GM18951 (cell line): ENCODE data around the gene PCDHA2.
"Not testable (repeated sequence)": the region's sequence is repeated elsewhere in the genome, so short reads cannot be mapped to it uniquely, and the experiment has no call there.

Experiments used
- POLR2A ChIP-seq: IDR thresholded peaks from 4 replicates; pipeline ENCODE4 v1.6.1; 2011; ENCODE audit warnings: mild to moderate bottlenecking; ENCODE audit not compliant: insufficient read length, insufficient read depth; ENCODE audit errors: extremely low read depth
- in situ Hi-C: fragments of 300-500 bp; cut with MboI; formaldehyde crosslinking; loops from one replicate; pipeline ENCODE4 v1.12.0; 2022; ENCODE audit warnings: low sequenced_read_pairs, mixed read lengths, inconsistent platforms; ENCODE audit not compliant: unreplicated experiment

Gene PCDHA2

DNA sequence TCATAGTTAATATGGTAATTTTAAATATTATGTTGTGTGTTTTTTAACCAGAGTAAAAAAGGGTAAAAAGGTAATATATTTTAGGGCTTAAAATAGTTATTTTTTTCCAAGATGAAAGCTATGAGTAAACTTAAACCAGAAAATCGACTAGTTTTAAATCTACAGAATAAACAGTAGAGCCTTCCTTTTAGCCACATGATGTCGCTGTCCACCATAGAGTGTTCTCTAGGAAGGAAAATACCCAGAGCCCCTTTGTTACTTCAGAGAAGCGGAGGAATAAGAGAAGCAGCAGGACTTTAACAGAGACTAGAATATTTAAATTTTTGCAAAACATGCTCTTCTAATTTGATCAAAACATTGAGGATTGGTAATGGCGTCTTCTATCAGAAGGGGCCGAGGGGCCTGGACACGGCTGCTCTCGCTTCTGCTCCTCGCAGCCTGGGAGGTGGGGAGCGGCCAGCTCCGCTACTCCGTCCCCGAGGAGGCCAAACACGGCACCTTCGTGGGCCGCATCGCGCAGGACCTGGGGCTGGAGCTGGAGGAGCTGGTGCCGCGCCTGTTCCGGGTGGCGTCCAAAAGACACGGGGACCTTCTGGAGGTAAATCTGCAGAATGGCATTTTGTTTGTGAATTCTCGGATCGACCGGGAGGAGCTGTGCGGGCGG lies at the start of gene PCDHA2:
Gene PCDHA2 (plus strand): TSS at position 258 of the 664 bp plus-strand sequence.
- no peak for TF ChIP-seq POLR2A
- in situ Hi-C loops: no loop called here

DNA sequence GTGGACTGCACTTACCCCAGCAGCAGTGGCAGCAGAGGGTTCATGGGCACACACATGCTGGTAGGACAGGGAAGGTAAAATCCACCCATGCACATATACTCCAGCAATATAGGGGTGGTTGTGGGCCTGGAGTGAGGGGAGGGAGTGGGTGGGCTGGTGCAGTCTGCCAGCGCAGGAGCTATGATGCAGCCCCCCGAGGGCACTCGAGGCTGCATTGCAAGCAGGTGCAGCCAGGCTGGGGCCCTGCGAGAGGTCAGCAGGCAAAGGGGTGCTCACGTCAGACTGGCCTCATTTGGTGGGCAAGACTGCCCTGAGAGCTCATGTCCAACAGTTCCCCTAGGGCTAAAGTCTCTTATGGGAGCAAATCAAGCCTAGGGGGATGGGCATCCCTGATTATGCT lies 41.1 kb upstream of the PCDHA2 start:
- no peak for TF ChIP-seq POLR2A
- in situ Hi-C loops: no loop called here

DNA sequence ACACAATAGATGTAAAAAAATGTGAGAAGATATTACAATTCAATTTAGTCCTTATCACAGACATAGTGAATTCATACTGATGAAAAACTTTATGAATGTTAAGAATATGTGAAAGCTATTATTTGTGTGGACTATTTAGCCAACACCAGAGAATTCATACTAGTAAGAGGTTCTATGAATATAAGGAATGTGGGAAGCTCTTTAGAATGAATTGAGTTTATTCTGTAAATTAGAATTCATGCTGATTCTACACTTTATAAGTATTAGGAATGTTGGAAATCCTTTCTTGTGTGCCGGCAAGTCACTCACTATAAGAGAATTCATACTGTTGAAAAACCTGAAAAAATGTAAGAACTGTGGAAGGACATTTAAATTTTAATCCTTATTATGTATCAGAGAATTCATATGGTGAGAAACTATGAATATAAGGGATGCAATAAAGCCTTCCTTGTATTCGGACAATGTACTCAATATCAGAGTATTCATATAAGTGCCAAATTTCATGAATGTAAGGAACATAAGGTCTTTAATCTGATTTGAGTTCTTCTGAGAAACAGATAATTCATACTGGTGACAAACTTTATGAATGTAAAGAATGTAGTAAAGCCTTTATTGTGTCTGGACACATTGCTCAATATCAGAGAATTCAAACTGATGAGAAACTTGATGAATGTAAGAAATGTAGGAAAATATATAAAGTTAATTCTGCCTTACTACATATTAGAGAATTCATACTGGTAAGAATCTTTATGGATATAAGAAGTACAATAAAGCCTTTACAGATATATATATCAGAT lies 30.3 kb upstream of the PCDHA2 start:
- in situ Hi-C loops: no loop called here
- no peak for TF ChIP-seq POLR2A

DNA sequence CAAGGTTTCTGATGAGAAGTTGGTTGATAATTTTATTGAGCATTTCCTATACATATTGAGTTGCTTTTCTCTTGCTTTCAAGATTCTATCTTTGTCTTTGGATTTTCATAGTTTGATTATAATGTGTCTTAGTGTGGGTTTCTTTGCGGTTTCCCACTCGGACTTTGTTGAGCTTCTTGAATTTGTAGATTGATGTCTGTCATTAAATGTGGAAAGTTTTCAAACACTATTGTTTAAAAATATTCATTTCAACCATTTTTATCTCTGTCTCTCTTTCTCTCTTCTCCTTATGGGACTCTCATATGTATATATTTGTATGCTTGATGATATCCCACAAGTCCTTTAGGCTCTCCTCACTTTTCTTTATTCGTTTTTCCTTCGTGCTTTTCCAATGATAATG lies 27.2 kb upstream of the PCDHA2 start:
- in situ Hi-C loops: no loop called here

DNA sequence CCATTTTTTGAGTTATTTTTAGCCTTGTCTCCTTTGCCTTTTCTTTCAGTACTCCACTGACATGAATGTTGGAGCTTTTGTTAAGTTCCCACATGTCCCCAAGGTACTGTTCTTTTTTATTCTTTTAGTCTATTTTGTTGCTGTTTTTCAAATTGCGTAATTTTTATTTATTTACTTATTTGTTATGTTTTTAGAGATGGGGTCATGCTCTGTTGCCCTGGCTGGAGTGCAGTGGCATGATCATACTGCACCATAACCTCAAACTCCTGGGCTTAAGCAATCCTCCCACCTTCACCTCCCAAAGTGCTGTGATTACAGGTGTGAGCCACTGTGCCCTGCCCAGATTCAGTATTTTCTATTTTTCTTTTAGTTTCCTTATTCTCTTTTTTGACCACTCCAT lies 14.1 kb upstream of the PCDHA2 start:
- TF ChIP-seq POLR2A: no peak
- in situ Hi-C loops: no loop called here

More for the DNA sequence above, 27.2 kb upstream of the PCDHA2 start:
- no peak for TF ChIP-seq POLR2A

DNA sequence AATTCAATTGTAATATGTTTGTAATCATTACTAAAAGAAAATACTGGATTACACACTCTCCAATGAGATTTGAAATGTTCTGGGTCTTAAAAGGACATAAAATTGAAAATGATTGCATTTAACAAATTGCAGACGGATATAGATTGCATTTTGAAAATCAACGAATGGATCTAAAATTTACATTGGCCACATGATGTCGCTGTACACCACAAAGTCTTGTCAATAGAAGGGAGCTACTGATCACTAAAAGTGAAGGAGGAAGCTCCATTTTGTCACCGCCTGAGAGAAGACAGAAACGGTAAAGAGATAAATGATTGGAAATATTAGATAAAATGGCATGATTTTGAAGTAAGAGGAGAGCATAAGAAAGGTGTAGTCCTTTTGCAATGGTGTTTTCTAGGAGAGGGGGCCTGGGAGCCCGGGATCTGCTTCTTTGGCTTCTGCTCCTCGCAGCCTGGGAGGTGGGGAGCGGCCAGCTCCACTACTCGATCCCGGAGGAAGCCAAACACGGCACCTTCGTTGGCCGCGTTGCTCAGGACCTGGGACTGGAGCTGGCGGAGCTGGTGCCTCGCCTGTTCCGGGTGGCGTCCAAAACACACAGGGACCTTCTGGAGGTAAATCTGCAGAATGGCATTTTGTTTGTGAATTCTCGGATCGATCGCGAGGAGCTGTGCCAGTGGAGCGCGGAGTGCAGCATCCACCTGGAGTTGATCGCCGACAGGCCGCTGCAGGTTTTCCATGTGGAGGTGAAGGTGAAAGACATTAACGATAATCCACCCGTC lies 8.6 kb upstream of the PCDHA2 start, which contains the start of gene PCDHA1:
Gene PCDHA1 (plus strand): TSS at position 236 of the 782 bp plus-strand sequence.
- in situ Hi-C loops: no loop called here
- TF ChIP-seq POLR2A: no peak

DNA sequence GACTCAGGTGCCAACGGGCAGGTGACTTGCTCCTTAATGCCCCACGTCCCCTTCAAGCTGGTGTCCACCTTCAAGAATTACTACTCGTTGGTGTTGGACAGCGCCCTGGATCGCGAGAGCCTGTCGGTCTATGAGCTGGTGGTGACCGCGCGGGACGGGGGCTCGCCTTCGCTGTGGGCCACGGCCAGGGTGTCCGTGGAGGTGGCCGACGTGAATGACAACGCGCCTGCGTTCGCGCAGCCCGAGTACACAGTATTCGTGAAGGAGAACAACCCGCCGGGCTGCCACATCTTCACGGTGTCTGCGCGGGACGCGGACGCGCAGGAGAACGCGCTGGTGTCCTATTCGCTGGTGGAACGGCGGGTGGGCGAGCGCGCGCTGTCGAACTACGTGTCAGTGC lies 7.2 kb upstream of the PCDHA2 start:
- in situ Hi-C loops: not testable (repeated sequence)

DNA sequence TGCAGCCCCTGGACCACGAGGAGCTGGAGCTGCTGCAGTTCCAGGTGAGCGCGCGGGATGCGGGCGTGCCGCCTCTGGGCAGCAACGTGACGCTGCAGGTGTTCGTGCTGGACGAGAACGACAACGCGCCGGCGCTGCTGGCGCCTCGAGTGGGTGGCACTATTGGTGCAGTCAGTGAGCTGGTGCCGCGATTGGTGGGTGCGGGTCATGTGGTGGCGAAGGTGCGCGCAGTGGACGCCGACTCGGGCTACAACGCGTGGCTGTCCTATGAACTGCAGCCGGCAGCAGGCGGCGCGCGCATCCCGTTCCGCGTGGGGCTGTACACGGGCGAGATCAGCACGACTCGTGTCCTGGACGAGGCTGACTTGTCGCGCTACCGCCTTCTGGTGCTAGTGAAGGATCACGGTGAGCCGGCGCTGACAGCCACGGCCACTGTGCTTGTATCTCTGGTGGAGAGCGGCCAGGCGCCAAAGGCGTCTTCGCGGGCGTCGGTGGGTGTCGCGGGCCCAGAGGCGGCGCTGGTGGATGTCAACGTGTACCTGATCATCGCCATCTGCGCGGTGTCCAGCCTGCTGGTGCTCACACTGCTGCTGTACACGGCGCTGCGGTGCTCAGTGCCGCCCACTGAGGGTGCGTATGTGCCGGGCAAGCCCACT lies 6.7 kb upstream of the PCDHA2 start:
- in situ Hi-C loops: not testable (repeated sequence)

DNA sequence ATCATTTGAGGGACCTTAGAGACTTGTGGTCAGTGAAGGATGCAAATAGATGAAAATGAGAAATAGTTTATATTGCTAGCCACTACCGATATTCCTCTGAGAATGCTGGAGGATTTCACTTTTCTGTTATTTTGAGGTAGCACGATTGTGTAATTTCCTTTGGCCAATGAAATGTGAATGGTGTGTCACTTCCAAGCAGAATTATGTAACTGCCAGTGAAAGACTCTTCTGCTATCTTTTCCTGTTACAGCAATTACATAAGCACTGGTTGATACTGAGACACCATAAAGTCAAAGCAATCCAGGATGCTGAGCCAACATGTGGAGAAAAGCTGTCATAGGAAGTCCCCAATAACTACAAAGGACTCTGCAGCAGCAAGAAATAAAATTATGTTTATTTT lies 3.6 kb upstream of the PCDHA2 start:
- TF ChIP-seq POLR2A: no peak
- in situ Hi-C loops: no loop called here

DNA sequence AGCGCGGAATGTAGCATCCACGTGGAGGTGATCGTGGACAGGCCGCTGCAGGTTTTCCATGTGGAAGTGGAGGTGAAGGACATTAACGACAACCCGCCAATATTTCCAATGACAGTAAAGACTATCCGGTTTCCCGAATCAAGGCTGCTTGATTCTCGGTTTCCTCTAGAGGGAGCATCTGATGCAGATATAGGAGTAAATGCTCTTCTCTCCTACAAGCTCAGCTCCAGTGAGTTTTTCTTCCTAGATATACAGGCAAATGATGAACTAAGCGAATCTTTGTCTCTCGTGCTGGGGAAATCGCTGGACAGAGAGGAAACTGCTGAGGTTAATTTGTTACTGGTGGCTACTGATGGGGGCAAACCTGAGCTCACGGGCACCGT lies 598 bp downstream of the PCDHA2 start:
- in situ Hi-C loops: no loop called here
- TF ChIP-seq POLR2A: no peak

DNA sequence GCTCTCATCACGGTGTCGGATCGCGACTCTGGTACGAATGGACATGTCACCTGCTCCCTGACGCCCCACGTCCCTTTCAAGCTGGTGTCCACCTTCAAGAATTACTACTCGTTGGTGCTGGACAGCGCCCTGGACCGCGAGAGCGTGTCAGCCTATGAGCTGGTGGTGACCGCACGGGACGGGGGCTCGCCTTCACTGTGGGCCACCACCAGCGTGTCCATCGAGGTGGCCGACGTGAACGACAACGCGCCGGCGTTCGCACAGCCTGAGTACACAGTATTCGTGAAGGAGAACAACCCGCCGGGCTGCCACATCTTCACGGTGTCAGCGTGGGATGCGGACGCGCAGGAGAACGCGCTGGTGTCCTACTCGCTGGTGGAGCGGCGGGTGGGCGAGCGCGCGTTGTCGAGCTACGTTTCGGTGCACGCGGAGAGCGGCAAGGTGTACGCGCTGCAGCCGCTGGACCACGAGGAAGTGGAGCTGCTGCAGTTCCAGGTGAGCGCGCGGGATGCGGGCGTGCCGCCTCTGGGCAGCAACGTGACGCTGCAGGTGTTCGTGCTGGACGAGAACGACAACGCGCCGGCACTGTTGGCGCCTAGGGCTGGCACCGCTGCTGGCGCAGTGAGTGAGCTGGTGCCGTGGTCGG lies 1.5 kb downstream of the PCDHA2 start:
- in situ Hi-C loops: not testable (repeated sequence)

DNA sequence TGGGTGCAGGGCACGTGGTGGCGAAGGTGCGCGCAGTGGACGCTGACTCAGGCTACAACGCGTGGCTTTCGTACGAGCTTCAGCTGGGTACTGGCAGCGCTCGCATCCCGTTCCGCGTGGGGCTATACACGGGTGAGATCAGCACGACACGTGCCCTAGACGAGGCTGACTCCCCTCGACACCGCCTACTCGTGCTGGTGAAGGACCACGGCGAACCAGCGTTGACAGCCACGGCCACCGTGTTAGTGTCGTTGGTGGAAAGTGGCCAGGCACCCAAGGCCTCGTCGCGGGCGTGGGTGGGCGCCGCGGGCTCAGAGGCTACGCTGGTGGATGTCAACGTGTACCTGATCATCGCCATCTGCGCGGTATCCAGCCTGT lies 2.1 kb downstream of the PCDHA2 start:
- TF ChIP-seq POLR2A: no peak
- in situ Hi-C loops: no loop called here

DNA sequence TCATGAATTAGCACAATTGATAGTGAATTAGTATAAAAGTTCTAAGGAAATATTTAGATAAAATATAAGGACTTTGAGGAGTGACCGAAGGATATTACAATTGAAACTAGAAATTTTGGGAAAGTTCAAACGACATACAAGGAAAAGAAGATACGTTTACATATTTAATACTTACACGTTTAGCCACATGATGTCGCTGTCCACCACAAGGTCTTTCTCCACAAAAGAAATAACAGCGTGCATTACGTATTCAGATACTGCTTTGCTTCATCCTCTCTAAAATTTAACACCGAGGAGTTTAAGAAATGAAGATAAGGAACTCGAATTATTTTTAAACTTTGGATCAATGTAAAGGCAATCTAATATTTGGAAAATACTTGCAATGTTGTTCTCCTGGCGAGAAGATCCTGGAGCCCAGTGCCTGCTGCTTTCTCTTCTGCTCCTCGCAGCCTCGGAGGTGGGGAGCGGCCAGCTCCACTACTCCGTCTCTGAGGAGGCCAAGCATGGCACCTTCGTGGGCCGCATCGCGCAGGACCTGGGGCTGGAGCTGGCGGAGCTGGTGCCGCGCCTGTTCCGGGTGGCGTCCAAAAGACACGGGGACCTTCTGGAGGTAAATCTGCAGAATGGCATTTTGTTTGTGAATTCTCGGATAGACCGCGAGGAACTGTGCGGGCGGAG lies 6.3 kb downstream of the PCDHA2 start, which contains the start of gene PCDHA3:
Gene PCDHA3 (plus strand): TSS at position 242 of the 678 bp plus-strand sequence.
- TF ChIP-seq POLR2A: no peak
- in situ Hi-C loops: no loop called here

DNA sequence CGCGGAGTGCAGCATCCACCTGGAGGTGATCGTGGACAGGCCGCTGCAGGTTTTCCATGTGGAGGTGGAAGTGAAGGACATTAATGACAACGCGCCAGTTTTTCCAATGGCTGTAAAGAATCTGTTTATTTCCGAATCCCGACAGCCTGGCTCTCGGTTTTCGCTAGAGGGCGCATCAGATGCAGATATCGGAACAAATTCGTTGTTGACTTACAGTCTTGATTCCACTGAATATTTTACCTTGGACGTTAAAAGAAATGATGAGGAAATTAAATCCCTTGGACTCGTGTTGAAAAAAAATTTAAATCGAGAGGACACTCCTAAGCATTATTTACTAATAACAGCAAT lies 6.8 kb downstream of the PCDHA2 start:
- TF ChIP-seq POLR2A: no peak
- in situ Hi-C loops: no loop called here

DNA sequence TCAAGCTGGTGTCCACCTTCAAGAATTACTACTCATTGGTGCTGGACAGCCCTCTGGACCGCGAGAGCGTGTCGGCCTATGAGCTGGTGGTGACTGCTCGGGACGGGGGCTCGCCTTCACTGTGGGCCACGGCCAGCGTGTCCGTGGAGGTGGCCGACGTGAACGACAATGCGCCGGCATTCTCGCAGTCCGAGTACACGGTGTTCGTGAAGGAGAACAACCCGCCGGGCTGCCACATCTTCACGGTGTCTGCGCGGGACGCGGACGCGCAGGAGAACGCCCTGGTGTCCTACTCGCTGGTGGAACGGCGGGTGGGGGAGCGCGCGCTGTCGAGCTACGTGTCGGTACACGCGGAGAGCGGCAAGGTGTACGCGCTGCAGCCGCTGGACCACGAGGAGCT lies 7.7 kb downstream of the PCDHA2 start:
- in situ Hi-C loops: not testable (repeated sequence)
